WTC11 (cell line): ENCODE data around the gene PITX1. TPM values are rescaled to one million over a fixed set of nuclear protein-coding genes. Genes with fewer than 3 reads are reported as not detected.

Source experiments
- ATAC-seq: fragments of 200-7000 bp; cut with Tn5 transposase; 2 replicates; pipeline ENCODE4 v1.10.0; 2021; ENCODE audit warnings: mild to moderate bottlenecking, moderate library complexity
- CTCF ChIA-PET: fragments of 300-600 bp; sonication (Branson Sonifier 250); formaldehyde crosslinking; loops from one replicate; lab custom pipeline; 2021; ENCODE audit warnings: antibody characterized with exemption; lab: Charles Lee
- POLR2A ChIA-PET: fragments of 350-600 bp; sonication (Branson Sonifier 250); formaldehyde crosslinking; loops from one replicate; lab custom pipeline; 2021; ENCODE audit warnings: antibody characterized with exemption; lab: Charles Lee
- DNase-seq: peaks from one replicate; pipeline ENCODE4 v3.0.0; 2021; ENCODE audit warnings: low spot score
- H3K27ac Mint-ChIP-seq: 2 replicates; pipeline ENCODE4 v1.8.0; 2021; ENCODE audit warnings: mixed read lengths
- H3K27me3 Mint-ChIP-seq: 2 replicates; pipeline ENCODE4 v1.8.0; 2021; ENCODE audit warnings: low read depth, mild to moderate bottlenecking, moderate library complexity, mixed read lengths
- H3K36me3 Mint-ChIP-seq: 2 replicates; pipeline ENCODE4 v1.8.0; 2021; ENCODE audit warnings: mixed read lengths
- H3K4me1 Mint-ChIP-seq: 2 replicates; pipeline ENCODE4 v1.8.0; 2022; ENCODE audit warnings: mixed read lengths
- H3K4me3 Mint-ChIP-seq: 2 replicates; pipeline ENCODE4 v1.8.0; 2021; ENCODE audit warnings: mild to moderate bottlenecking, moderate library complexity, mixed read lengths
- H3K9me3 Mint-ChIP-seq: 2 replicates; pipeline ENCODE4 v1.8.0; 2021; ENCODE audit warnings: mixed read lengths
- CREB1 ChIP-seq: sonication (generic); formaldehyde crosslinking; IDR thresholded peaks from 2 replicates; pipeline ENCODE4 v1.8.0; 2023; ENCODE audit warnings: mild to moderate bottlenecking, missing genetic modification reagents
- EMX1 ChIP-seq: fragments of 250-450 bp; sonication (Bioruptor Pico); IDR thresholded peaks from 2 replicates; pipeline ENCODE4 v1.8.0; 2021; ENCODE audit warnings: mild to moderate bottlenecking
- ETV6 ChIP-seq: sonication (generic); formaldehyde crosslinking; IDR thresholded peaks from 2 replicates; pipeline ENCODE4 v1.8.1; 2022; ENCODE audit warnings: mild to moderate bottlenecking, missing genetic modification reagents
- GTF2I ChIP-seq: fragments of 250-450 bp; sonication (Bioruptor Pico); conservative IDR thresholded peaks from 2 replicates; pipeline ENCODE4 v1.4.0; 2021; ENCODE audit warnings: mild to moderate bottlenecking
- HMGA2 ChIP-seq: fragments of 250-450 bp; sonication (Bioruptor Pico); IDR thresholded peaks from 2 replicates; pipeline ENCODE4 v1.4.0; 2021; ENCODE audit warnings: mild to moderate bottlenecking, moderate library complexity
- HMGXB4 ChIP-seq: sonication (generic); formaldehyde crosslinking; IDR thresholded peaks from 2 replicates; pipeline ENCODE4 v1.8.1; 2023; ENCODE audit warnings: mild to moderate bottlenecking, moderate library complexity, missing genetic modification reagents
- MLX ChIP-seq: sonication (generic); formaldehyde crosslinking; IDR thresholded peaks from 2 replicates; pipeline ENCODE4 v1.8.1; 2023; ENCODE audit warnings: mild to moderate bottlenecking, missing genetic modification reagents, moderate library complexity
- NR1H2 ChIP-seq: sonication (generic); formaldehyde crosslinking; IDR thresholded peaks from 2 replicates; pipeline ENCODE4 v1.9.0; 2021; ENCODE audit warnings: mild to moderate bottlenecking, moderate library complexity, missing genetic modification reagents
- STAT6 ChIP-seq: sonication (generic); formaldehyde crosslinking; conservative IDR thresholded peaks from 2 replicates; pipeline ENCODE4 v1.8.1; 2023; ENCODE audit warnings: mild to moderate bottlenecking, low read depth, missing genetic modification reagents, moderate library complexity
- TEAD4 ChIP-seq: sonication (generic); formaldehyde crosslinking; IDR thresholded peaks from 2 replicates; pipeline ENCODE4 v1.8.0; 2022; ENCODE audit warnings: mild to moderate bottlenecking, missing genetic modification reagents
- ZNF396 ChIP-seq: fragments of 250-450 bp; sonication (Bioruptor Pico); IDR thresholded peaks from 2 replicates; pipeline ENCODE4 v1.8.0; 2021; ENCODE audit warnings: mild to moderate bottlenecking, moderate library complexity, borderline replicate concordance
- total RNA-seq: library from RNA; stranded (reverse); gene quantifications from 3 replicates; pipeline ENCODE4 v1.2.3, GENCODE V29; 2021
- TF ChIP-seq, protein P1 (sequence below): fragments of 250-450 bp; sonication (Bioruptor Pico); IDR thresholded peaks from 2 replicates; pipeline ENCODE4 v1.9.0; 2021; ENCODE audit warnings: mild to moderate bottlenecking, borderline replicate concordance
- TF ChIP-seq, protein P2 (sequence below): sonication (generic); formaldehyde crosslinking; IDR thresholded peaks from 2 replicates; pipeline ENCODE4 v1.8.0; 2023; ENCODE audit warnings: missing genetic modification reagents, mild to moderate bottlenecking, borderline replicate concordance

Gene PITX1
- total RNA-seq, 1 experiment from 2014 or later: 0.13 TPM

GRCh38 chr5:135008981-135009735 lies 24.9 kb downstream of the PITX1 start (continued):
- TF ChIP-seq HMGXB4 (CRISPR knock-in tag) (no peak), ETV6 (CRISPR knock-in tag) (no peak), ZNF396 (no peak), STAT6 (CRISPR knock-in tag) (no peak), CREB1 (CRISPR knock-in tag) (no peak), EMX1 (CRISPR knock-in tag) (no peak)
- TF ChIP-seq, protein P1, sequence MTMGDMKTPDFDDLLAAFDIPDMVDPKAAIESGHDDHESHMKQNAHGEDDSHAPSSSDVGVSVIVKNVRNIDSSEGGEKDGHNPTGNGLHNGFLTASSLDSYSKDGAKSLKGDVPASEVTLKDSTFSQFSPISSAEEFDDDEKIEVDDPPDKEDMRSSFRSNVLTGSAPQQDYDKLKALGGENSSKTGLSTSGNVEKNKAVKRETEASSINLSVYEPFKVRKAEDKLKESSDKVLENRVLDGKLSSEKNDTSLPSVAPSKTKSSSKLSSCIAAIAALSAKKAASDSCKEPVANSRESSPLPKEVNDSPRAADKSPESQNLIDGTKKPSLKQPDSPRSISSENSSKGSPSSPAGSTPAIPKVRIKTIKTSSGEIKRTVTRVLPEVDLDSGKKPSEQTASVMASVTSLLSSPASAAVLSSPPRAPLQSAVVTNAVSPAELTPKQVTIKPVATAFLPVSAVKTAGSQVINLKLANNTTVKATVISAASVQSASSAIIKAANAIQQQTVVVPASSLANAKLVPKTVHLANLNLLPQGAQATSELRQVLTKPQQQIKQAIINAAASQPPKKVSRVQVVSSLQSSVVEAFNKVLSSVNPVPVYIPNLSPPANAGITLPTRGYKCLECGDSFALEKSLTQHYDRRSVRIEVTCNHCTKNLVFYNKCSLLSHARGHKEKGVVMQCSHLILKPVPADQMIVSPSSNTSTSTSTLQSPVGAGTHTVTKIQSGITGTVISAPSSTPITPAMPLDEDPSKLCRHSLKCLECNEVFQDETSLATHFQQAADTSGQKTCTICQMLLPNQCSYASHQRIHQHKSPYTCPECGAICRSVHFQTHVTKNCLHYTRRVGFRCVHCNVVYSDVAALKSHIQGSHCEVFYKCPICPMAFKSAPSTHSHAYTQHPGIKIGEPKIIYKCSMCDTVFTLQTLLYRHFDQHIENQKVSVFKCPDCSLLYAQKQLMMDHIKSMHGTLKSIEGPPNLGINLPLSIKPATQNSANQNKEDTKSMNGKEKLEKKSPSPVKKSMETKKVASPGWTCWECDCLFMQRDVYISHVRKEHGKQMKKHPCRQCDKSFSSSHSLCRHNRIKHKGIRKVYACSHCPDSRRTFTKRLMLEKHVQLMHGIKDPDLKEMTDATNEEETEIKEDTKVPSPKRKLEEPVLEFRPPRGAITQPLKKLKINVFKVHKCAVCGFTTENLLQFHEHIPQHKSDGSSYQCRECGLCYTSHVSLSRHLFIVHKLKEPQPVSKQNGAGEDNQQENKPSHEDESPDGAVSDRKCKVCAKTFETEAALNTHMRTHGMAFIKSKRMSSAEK (CRISPR knock-in tag): no peak
- TF ChIP-seq, all 79 proteins: peak for 0

- Mint-ChIP-seq H3K27me3 (no peaks in the 10 kb centered on the region; the same call in 1 of the 2 replicates), H3K36me3 (no peaks in the 10 kb centered on the region), H3K4me3 (no peak overlapping the region)
Measured at GRCh38 chr5:135008556-135008955, 25.5 kb downstream of the PITX1 start.

GRCh38 chr5:135007749-135008363 lies 26.2 kb downstream of the PITX1 start:
- Mint-ChIP-seq H3K4me1 (no peaks in the 10 kb centered on the region), H3K4me3 (no peak overlapping the region), H3K27me3 (peaks cover under 1% of the 10 kb centered on the region; the same call in 1 of the 2 replicates), H3K27ac (no peak overlapping the region), H3K36me3 (no peaks in the 10 kb centered on the region), H3K9me3 (no peaks in the 10 kb centered on the region)
- ATAC-seq (no peak), DNase-seq (no peak)
- ChIA-PET CTCF (no interaction called here), POLR2A (no interaction called here)
- no peak for TF ChIP-seq MLX (CRISPR knock-in tag)
- TF ChIP-seq HMGA2 (CRISPR knock-in tag): no peak
- no peak for TF ChIP-seq NR1H2 (CRISPR knock-in tag)
- TF ChIP-seq, protein P2, sequence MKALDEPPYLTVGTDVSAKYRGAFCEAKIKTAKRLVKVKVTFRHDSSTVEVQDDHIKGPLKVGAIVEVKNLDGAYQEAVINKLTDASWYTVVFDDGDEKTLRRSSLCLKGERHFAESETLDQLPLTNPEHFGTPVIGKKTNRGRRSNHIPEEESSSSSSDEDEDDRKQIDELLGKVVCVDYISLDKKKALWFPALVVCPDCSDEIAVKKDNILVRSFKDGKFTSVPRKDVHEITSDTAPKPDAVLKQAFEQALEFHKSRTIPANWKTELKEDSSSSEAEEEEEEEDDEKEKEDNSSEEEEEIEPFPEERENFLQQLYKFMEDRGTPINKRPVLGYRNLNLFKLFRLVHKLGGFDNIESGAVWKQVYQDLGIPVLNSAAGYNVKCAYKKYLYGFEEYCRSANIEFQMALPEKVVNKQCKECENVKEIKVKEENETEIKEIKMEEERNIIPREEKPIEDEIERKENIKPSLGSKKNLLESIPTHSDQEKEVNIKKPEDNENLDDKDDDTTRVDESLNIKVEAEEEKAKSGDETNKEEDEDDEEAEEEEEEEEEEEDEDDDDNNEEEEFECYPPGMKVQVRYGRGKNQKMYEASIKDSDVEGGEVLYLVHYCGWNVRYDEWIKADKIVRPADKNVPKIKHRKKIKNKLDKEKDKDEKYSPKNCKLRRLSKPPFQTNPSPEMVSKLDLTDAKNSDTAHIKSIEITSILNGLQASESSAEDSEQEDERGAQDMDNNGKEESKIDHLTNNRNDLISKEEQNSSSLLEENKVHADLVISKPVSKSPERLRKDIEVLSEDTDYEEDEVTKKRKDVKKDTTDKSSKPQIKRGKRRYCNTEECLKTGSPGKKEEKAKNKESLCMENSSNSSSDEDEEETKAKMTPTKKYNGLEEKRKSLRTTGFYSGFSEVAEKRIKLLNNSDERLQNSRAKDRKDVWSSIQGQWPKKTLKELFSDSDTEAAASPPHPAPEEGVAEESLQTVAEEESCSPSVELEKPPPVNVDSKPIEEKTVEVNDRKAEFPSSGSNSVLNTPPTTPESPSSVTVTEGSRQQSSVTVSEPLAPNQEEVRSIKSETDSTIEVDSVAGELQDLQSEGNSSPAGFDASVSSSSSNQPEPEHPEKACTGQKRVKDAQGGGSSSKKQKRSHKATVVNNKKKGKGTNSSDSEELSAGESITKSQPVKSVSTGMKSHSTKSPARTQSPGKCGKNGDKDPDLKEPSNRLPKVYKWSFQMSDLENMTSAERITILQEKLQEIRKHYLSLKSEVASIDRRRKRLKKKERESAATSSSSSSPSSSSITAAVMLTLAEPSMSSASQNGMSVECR (CRISPR knock-in tag): no peak
- TF ChIP-seq GTF2I (CRISPR knock-in tag): no peak

More at GRCh38 chr5:135008556-135008955, 25.5 kb downstream of the PITX1 start:
- peaks cover 3% of the 10 kb centered on the region; the same call in 1 of the 2 replicates for H3K9me3 Mint-ChIP-seq
- TF ChIP-seq TEAD4 (CRISPR knock-in tag): no peak
- TF ChIP-seq MLX (CRISPR knock-in tag): no peak
- ATAC-seq (no peak), DNase-seq (no peak)
- no peak overlapping the region for H3K27ac Mint-ChIP-seq
- H3K4me1 Mint-ChIP-seq: no peaks in the 10 kb centered on the region
- CTCF ChIA-PET: no interaction called here
- POLR2A ChIA-PET: no interaction called here
